GM12872 (cell line): ENCODE measurements around the gene DRC1.

Experiments
- CTCF ChIP-seq: IDR thresholded peaks from 3 replicates; pipeline ENCODE4 v1.5.1; 2011; ENCODE audit warnings: low read depth, mild to moderate bottlenecking, low read length, moderate library complexity; ENCODE audit not compliant: insufficient read depth

DRC1 gene

GRCh38 chr2:26363958-26364357 lies 37.8 kb upstream of the DRC1 start:
- no peak for TF ChIP-seq CTCF

GRCh38 chr2:26364669-26365068 lies 37.1 kb upstream of the DRC1 start:
- no peak for TF ChIP-seq CTCF

GRCh38 chr2:26366957-26367356 lies 34.8 kb upstream of the DRC1 start:
- no peak for TF ChIP-seq CTCF

- TF ChIP-seq CTCF, result no peak
These were observed 24.9 kb upstream of the DRC1 start for GRCh38 chr2:26376799-26377198.

GRCh38 chr2:26380281-26380680 lies 21.4 kb upstream of the DRC1 start:
- TF ChIP-seq CTCF, result no peak

- TF ChIP-seq CTCF, result no peak
These were observed 19.2 kb upstream of the DRC1 start for GRCh38 chr2:26382564-26382963.

- TF ChIP-seq CTCF, result no peak
These were observed 17.5 kb upstream of the DRC1 start for GRCh38 chr2:26384183-26384582.

- no peak for TF ChIP-seq CTCF
These were observed 17.1 kb upstream of the DRC1 start for GRCh38 chr2:26384597-26384996.
